GM18858 (cell line): ENCODE results near the gene HM13.
"Not testable (repeated sequence)": the region's sequence is repeated elsewhere in the genome, so short reads cannot be mapped to it uniquely, and the experiment has no call there.

Experiments
- ATAC-seq: cut with Tn5 transposase; IDR thresholded peaks from one replicate; pipeline ENCODE4 v1.9.1; 2021; ENCODE audit not compliant: unreplicated experiment

Gene HM13

GRCh38 chr20:31514154-31515071 is at the start of gene HM13:
Gene HM13, plus strand, starts transcription at chr20:31514442. Its CDS starts 110 bp downstream, at chr20:31514552.
- peak; percentile 77 for ATAC-seq

GRCh38 chr20:31470946-31471345 is 43.3 kb upstream of the HM13 start:
- not testable (repeated sequence) for ATAC-seq

GRCh38 chr20:31472395-31473330 is 41.6 kb upstream of the HM13 start:
- no peak for ATAC-seq

- ATAC-seq: no peak
These were observed 40.7 kb upstream of the HM13 start for GRCh38 chr20:31473331-31474096.

- peak; percentile 82 for ATAC-seq
These were observed 40.2 kb upstream of the HM13 start for GRCh38 chr20:31474097-31474436.

GRCh38 chr20:31474758-31475427 is 39.3 kb upstream of the HM13 start, which contains the start of the genes DEFB124 and REM1:
Gene DEFB124, minus strand, starts transcription at chr20:31475127. Its CDS starts 2,114 bp downstream, at chr20:31473013.
Gene REM1, plus strand, starts transcription at chr20:31475288. Its CDS starts 1,158 bp downstream, at chr20:31476446.
- no peak for ATAC-seq

- ATAC-seq: no peak
These were observed 38.6 kb upstream of the HM13 start for GRCh38 chr20:31475472-31476293.

- no peak for ATAC-seq
These were observed 38.0 kb upstream of the HM13 start for GRCh38 chr20:31476294-31476585.

GRCh38 chr20:31476643-31477215 is 37.5 kb upstream of the HM13 start:
- ATAC-seq: no peak

- no peak for ATAC-seq
These were observed 30.2 kb upstream of the HM13 start for GRCh38 chr20:31484001-31484400.

GRCh38 chr20:31485450-31486339 is 28.5 kb upstream of the HM13 start:
- ATAC-seq: no peak

- no peak for ATAC-seq
These were observed 26.1 kb upstream of the HM13 start for GRCh38 chr20:31488115-31488514.

GRCh38 chr20:31489152-31489551 is 25.1 kb upstream of the HM13 start:
- no peak for ATAC-seq

GRCh38 chr20:31490752-31491151 is 23.5 kb upstream of the HM13 start:
- no peak for ATAC-seq

GRCh38 chr20:31494131-31494530 is 20.1 kb upstream of the HM13 start:
- no peak for ATAC-seq

GRCh38 chr20:31496761-31497295 is 17.4 kb upstream of the HM13 start:
- ATAC-seq: no peak

GRCh38 chr20:31497838-31498540 is 16.3 kb upstream of the HM13 start:
- ATAC-seq: no peak
